DND-41 (cell line): ENCODE results near the gene TYW5.

ENCODE experiments used
- ATAC-seq: fragments of 200-7000 bp; cut with Tn5 transposase; 3 replicates; pipeline ENCODE4 v1.9.1; 2021; ENCODE audit warnings: low read depth; ENCODE audit not compliant: insufficient read depth
- DNase-seq: peaks from one replicate; pipeline ENCODE4 v3.0.0-alpha.2; 2020
- H2AFZ ChIP-seq: 2 replicates; pipeline ENCODE4 v1.6.0; 2012; ENCODE audit warnings: low read depth, low read length
- H3K27ac ChIP-seq: 2 replicates; pipeline ENCODE4 v1.5.1; 2012; ENCODE audit warnings: low read length, inconsistent platforms
- H3K27me3 ChIP-seq: fragments of 200-600 bp; sonication (generic); 2 replicates; pipeline ENCODE4 v1.6.0; 2012; ENCODE audit warnings: low read length, mild to moderate bottlenecking, inconsistent platforms; ENCODE audit not compliant: insufficient read depth, poor library complexity
- H3K36me3 ChIP-seq: 2 replicates; pipeline ENCODE4 v1.5.1; 2012; ENCODE audit warnings: low read length, inconsistent platforms; ENCODE audit not compliant: insufficient read depth
- H3K4me1 ChIP-seq: 2 replicates; pipeline ENCODE4 v1.5.1; 2012; ENCODE audit warnings: mild to moderate bottlenecking, low read length; ENCODE audit not compliant: insufficient read depth
- H3K4me2 ChIP-seq: 2 replicates; pipeline ENCODE4 v1.6.0; 2012; ENCODE audit warnings: mild to moderate bottlenecking, moderate library complexity, low read length, inconsistent platforms; ENCODE audit not compliant: insufficient read depth
- H3K4me3 ChIP-seq, 2 experiments: fragments of 200-600 bp in 1 of 2; shearing (Covaris generic) in 1 of 2; 2 replicates each; pipeline ENCODE4 v1.5.1; 2012 to 2016; ENCODE audit warnings: inconsistent platforms in 2 of 2, low read length in 2 of 2, mild to moderate bottlenecking in 2 of 2, low read depth in 1 of 2, moderate library complexity in 1 of 2
- H3K79me2 ChIP-seq: 2 replicates; pipeline ENCODE4 v1.6.0; 2012; ENCODE audit warnings: low read length, inconsistent platforms; ENCODE audit not compliant: insufficient read depth
- H3K9ac ChIP-seq: 2 replicates; pipeline ENCODE4 v1.6.0; 2012; ENCODE audit warnings: low read depth, mild to moderate bottlenecking, inconsistent platforms, low read length, moderate library complexity
- H3K9me3 ChIP-seq: 2 replicates; pipeline ENCODE4 v1.5.1; 2012; ENCODE audit warnings: low read length, moderate library complexity, mild to moderate bottlenecking, inconsistent platforms; ENCODE audit not compliant: insufficient read depth, severe bottlenecking
- H4K20me1 ChIP-seq: 2 replicates; pipeline ENCODE4 v1.6.0; 2012; ENCODE audit warnings: low read length; ENCODE audit not compliant: insufficient read depth
- EZH2 ChIP-seq: IDR thresholded peaks from 3 replicates; pipeline ENCODE4 v1.6.1; 2012; ENCODE audit warnings: borderline replicate concordance, low read depth, mild to moderate bottlenecking, moderate library complexity, low read length, inconsistent platforms; ENCODE audit not compliant: severe bottlenecking
- TF ChIP-seq, protein P1 (sequence below): IDR thresholded peaks from 2 replicates; pipeline ENCODE4 v1.5.1; 2012; ENCODE audit warnings: borderline replicate concordance, low read length, moderate library complexity, mild to moderate bottlenecking; ENCODE audit not compliant: poor library complexity, severe bottlenecking; ENCODE audit errors: extremely low read depth

Gene TYW5

DNA sequence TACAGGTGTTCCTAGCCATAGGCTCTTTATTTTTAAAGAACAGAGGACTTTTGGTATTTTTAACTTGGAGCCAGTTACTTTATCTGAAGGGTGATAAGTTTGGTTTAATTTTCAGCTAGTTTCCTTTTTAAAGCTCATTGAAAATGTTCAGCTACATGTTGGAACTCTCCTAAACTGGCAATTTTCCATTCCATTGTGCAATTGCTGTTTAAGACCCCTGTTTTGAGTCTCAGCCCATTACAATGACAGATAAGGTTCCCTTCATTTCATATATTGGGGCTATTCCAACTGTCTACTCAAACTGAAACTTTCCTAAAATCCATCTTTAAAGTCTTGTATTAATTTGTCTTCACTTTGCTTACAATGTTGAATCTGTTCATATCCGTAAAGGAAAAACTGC, 11.7 kb upstream of the TYW5 start:
- TF ChIP-seq, protein P1, sequence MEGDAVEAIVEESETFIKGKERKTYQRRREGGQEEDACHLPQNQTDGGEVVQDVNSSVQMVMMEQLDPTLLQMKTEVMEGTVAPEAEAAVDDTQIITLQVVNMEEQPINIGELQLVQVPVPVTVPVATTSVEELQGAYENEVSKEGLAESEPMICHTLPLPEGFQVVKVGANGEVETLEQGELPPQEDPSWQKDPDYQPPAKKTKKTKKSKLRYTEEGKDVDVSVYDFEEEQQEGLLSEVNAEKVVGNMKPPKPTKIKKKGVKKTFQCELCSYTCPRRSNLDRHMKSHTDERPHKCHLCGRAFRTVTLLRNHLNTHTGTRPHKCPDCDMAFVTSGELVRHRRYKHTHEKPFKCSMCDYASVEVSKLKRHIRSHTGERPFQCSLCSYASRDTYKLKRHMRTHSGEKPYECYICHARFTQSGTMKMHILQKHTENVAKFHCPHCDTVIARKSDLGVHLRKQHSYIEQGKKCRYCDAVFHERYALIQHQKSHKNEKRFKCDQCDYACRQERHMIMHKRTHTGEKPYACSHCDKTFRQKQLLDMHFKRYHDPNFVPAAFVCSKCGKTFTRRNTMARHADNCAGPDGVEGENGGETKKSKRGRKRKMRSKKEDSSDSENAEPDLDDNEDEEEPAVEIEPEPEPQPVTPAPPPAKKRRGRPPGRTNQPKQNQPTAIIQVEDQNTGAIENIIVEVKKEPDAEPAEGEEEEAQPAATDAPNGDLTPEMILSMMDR = no peak
- no peak for TF ChIP-seq EZH2
- H3K9me3 ChIP-seq = no peaks in the 10 kb centered on the region
- no peak overlapping the region for H3K4me3 ChIP-seq
- DNase-seq (no peak), ATAC-seq (no peak)
- no peaks in the 10 kb centered on the region for H3K79me2 ChIP-seq
- H2AFZ ChIP-seq = no peak overlapping the region
- H3K4me1 ChIP-seq = no peaks in the 10 kb centered on the region
- no peak overlapping the region for H3K9ac ChIP-seq
- H3K27ac ChIP-seq = no peak overlapping the region
- H3K4me2 ChIP-seq = no peak overlapping the region
- H4K20me1 ChIP-seq = no peaks in the 10 kb centered on the region
- peaks cover 41% of the 10 kb centered on the region for H3K36me3 ChIP-seq
- H3K27me3 ChIP-seq = no peaks in the 10 kb centered on the region

DNA sequence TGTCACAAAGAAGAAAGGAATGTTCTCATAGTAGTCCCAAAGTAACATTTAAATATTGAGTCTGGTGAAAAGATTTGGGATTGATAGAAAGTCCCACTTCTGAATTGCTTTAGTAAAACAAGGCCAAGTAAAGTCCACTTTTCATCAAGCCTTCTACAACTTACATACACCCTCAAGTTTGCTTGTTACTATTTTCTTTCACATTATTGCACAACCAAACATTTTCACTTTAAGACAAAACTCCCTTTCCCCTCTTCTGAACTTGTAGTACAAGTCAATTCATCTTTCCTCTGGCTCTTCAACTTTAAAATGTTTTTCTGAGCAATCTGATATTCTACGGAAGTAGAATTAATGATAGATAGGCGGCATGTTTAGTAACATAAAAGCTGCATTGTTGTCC, 11.1 kb upstream of the TYW5 start:
- no peak overlapping the region for H3K4me3 ChIP-seq
- H4K20me1 ChIP-seq = no peaks in the 10 kb centered on the region
- H2AFZ ChIP-seq = no peak overlapping the region
- H3K27me3 ChIP-seq = no peaks in the 10 kb centered on the region
- H3K36me3 ChIP-seq = peaks cover 47% of the 10 kb centered on the region
- no peak for ATAC-seq
- H3K27ac ChIP-seq = no peak overlapping the region
- TF ChIP-seq EZH2 = no peak
- TF ChIP-seq, protein P1 = no peak
- DNase-seq = no peak
- H3K4me2 ChIP-seq = no peak overlapping the region
- no peak overlapping the region for H3K9ac ChIP-seq
- H3K4me1 ChIP-seq = no peaks in the 10 kb centered on the region
- H3K9me3 ChIP-seq = no peaks in the 10 kb centered on the region
- H3K79me2 ChIP-seq = no peaks in the 10 kb centered on the region

DNA sequence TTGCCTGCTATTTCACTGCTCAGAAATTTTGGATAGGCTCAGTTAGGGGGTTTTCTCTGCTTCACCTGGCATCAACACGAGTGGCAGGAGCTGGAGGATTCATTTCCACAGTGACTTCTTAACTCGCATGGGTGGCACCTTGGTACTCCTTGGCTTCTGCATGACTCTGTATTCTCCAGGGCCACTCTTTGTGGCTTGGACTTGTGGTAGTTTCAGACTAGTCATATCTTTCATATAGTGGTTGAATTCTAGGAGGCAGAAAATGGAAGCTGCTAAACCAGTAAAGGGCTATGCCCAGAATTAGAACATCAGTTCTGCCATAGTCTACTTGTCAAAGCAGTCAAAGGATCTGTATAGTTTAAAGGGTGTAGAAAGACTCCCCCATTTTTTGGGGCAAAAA, 6.9 kb upstream of the TYW5 start:
- no peak for DNase-seq
- H2AFZ ChIP-seq = no peak overlapping the region
- peaks cover 85% of the 10 kb centered on the region for H3K36me3 ChIP-seq
- peaks cover 21% of the 10 kb centered on the region for H3K79me2 ChIP-seq
- H3K9ac ChIP-seq = no peak overlapping the region
- TF ChIP-seq, protein P1 = no peak
- TF ChIP-seq EZH2 = no peak
- H4K20me1 ChIP-seq = peaks cover 9% of the 10 kb centered on the region; the same call in 1 of the 2 replicates
- no peak overlapping the region for H3K4me3 ChIP-seq
- no peak for ATAC-seq
- no peak overlapping the region for H3K4me2 ChIP-seq
- H3K4me1 ChIP-seq = peaks cover 18% of the 10 kb centered on the region
- H3K27ac ChIP-seq = no peak overlapping the region
- H3K27me3 ChIP-seq = no peaks in the 10 kb centered on the region
- no peaks in the 10 kb centered on the region for H3K9me3 ChIP-seq

DNA sequence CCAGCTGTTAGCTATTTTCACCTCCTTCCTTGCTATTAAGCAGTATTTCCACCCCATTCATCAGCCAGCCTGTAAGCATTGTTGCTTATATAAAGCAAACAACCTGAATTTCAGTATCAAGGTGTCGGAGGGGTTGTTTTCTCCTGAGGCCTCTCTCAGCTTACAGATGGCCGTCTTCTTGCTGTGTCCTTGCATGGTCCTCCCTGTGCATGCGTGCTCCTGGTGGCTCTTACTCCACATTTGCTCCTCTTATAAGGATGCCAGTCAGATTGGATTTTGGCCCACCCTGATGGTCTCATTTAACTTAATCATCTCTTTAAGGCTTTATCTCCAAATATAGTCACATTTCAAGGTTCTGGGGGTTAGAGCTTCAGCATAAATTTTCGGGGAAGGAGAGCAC, 2.7 kb upstream of the TYW5 start:
- peaks cover 16% of the 10 kb centered on the region; the same call in 1 of the 2 replicates for H4K20me1 ChIP-seq
- H3K9me3 ChIP-seq = no peaks in the 10 kb centered on the region
- peak overlapping the region in 1 of 2 experiments; percentile 99; a peak in 1 of 4 replicates for H3K4me3 ChIP-seq
- peaks cover 63% of the 10 kb centered on the region for H3K79me2 ChIP-seq
- ATAC-seq (no peak), DNase-seq (no peak)
- H3K4me1 ChIP-seq = peaks cover 43% of the 10 kb centered on the region
- peak overlapping the region; percentile 77 for H3K4me2 ChIP-seq
- H3K27ac ChIP-seq = no peak overlapping the region
- no peaks in the 10 kb centered on the region for H3K27me3 ChIP-seq
- H3K9ac ChIP-seq = no peak overlapping the region
- no peak overlapping the region for H2AFZ ChIP-seq
- TF ChIP-seq, protein P1 = no peak
- no peak for TF ChIP-seq EZH2
- H3K36me3 ChIP-seq = peaks cover 57% of the 10 kb centered on the region
